Transverse colon (tissue), 4 donors: ENCODE results near the gene CACNA2D2.

Experiments used
- EP300 ChIP-seq: sonication (generic); formaldehyde crosslinking; IDR thresholded peaks from one replicate; pipeline ENCODE4 v1.6.1; 2017; ENCODE audit warnings: antibody characterized with exemption, low read depth
- POLR2AphosphoS5 ChIP-seq, 3 donors: sonication (generic); formaldehyde crosslinking; IDR thresholded peaks; one replicate each; pipeline ENCODE4 v1.6.1; 2016; ENCODE audit warnings: antibody characterized with exemption in 3 of 3
- TF ChIP-seq, protein P1 (sequence below), 5 experiments: fragments of 200-600 bp in 3 of 5; fragments of 450-650 bp in 2 of 5; sonication (generic) in 3 of 5; IDR thresholded peaks; 1 replicate in 2 of 5; 2 replicates in 3 of 5; pipeline ENCODE4 v1.5.1; 2016 to 2017; ENCODE audit warnings: antibody characterized with exemption in 5 of 5, inconsistent platforms in 3 of 5, mild to moderate bottlenecking in 2 of 5, moderate library complexity in 1 of 5

DNA sequence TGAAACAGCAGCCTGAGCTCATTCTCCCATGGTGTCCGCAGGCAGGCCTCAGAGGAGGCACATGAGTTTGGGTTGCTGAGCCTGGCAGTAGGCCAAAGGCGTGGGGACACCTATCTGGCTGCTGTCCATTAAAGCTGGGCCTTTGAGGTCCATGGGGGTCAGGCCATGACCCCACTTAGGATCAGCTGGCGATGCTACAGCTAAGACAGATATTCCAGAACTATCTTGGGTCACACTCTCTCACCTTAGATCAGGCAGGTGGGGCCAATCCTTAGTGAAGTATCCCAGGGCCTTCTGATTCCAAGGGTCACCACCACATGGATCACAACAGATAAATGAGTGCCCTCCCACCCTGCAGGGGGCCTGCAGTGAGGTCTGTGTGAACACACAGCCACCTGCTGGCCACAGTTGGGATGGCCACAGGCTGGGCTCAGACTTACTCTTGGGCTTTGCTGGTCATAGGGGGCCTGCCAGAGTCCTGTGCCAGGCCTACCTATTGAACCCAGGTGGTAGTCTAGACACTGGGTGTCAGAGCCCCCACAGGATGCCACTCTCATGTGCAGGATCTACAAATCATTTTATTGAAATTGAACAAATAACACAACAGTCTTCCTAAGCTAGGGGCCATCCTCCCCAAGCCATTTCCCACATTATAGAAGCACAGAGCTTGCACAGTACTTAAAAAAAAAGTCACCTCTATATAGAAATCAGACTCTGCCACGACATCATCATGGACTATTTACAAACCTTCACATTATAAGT is 178.9 kb downstream of the CACNA2D2 start:
- TF ChIP-seq, protein P1, sequence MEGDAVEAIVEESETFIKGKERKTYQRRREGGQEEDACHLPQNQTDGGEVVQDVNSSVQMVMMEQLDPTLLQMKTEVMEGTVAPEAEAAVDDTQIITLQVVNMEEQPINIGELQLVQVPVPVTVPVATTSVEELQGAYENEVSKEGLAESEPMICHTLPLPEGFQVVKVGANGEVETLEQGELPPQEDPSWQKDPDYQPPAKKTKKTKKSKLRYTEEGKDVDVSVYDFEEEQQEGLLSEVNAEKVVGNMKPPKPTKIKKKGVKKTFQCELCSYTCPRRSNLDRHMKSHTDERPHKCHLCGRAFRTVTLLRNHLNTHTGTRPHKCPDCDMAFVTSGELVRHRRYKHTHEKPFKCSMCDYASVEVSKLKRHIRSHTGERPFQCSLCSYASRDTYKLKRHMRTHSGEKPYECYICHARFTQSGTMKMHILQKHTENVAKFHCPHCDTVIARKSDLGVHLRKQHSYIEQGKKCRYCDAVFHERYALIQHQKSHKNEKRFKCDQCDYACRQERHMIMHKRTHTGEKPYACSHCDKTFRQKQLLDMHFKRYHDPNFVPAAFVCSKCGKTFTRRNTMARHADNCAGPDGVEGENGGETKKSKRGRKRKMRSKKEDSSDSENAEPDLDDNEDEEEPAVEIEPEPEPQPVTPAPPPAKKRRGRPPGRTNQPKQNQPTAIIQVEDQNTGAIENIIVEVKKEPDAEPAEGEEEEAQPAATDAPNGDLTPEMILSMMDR (IDR thresholded peaks at IDR 0.05) = peak; percentile 77 to 89 (median 81)
- TF ChIP-seq EP300 = no peak
- no peak for TF ChIP-seq POLR2AphosphoS5 (IDR thresholded peaks at IDR 0.05)
